HEK293T (cell line): ENCODE data around the gene TBC1D22A.
"Not testable (repeated sequence)": the region's sequence is repeated elsewhere in the genome, so short reads cannot be mapped to it uniquely, and the experiment has no call there.

Experiments
- CTCF ChIA-PET: fragments of 350-600 bp; formaldehyde crosslinking; extraction: SDS; loops from one replicate; lab custom pipeline; 2021; ENCODE audit warnings: antibody characterized with exemption, inconsistent platforms; lab: Yijun Ruan, JAX
- POLR2A ChIA-PET: fragments of 350-600 bp; formaldehyde crosslinking; extraction: SDS; loops from one replicate; lab custom pipeline; 2020; ENCODE audit warnings: antibody characterized with exemption, inconsistent platforms; lab: Yijun Ruan, JAX
- DNase-seq: peaks from one replicate; pipeline ENCODE4 v3.0.0; 2012; ENCODE audit warnings: mixed read lengths; ENCODE audit errors: extremely low spot score
- ARNT ChIP-seq: fragments of 450-650 bp; IDR thresholded peaks from 2 replicates; pipeline ENCODE4 v1.6.1; 2017; ENCODE audit warnings: mild to moderate bottlenecking
- BHLHE40 ChIP-seq: fragments of 450-650 bp; IDR thresholded peaks from 2 replicates; pipeline ENCODE4 v1.6.1; 2016; ENCODE audit warnings: mild to moderate bottlenecking, moderate library complexity, borderline replicate concordance
- CTBP1 ChIP-seq: fragments of 450-650 bp; IDR thresholded peaks from 2 replicates; pipeline ENCODE4 v1.6.1; 2016; ENCODE audit warnings: borderline replicate concordance
- ELF4 ChIP-seq: fragments of 450-650 bp; IDR thresholded peaks from 2 replicates; pipeline ENCODE4 v1.6.1; 2017; ENCODE audit warnings: antibody characterized with exemption
- FOXA1 ChIP-seq: fragments of 450-650 bp; IDR thresholded peaks from 2 replicates; pipeline ENCODE4 v1.6.1; 2016; ENCODE audit warnings: mild to moderate bottlenecking
- FOXK2 ChIP-seq: fragments of 450-650 bp; IDR thresholded peaks from 2 replicates; pipeline ENCODE4 v1.6.1; 2016; ENCODE audit warnings: mild to moderate bottlenecking
- FOXM1 ChIP-seq: fragments of 450-650 bp; IDR thresholded peaks from 2 replicates; pipeline ENCODE4 v1.6.1; 2017; ENCODE audit warnings: mild to moderate bottlenecking, borderline replicate concordance
- HDGF ChIP-seq: fragments of 450-650 bp; IDR thresholded peaks from 2 replicates; pipeline ENCODE4 v1.6.1; 2017; ENCODE audit warnings: antibody characterized with exemption, borderline replicate concordance
- L3MBTL2 ChIP-seq: fragments of 450-650 bp; conservative IDR thresholded peaks from 2 replicates; pipeline ENCODE4 v1.6.1; 2016; ENCODE audit warnings: mild to moderate bottlenecking
- LEF1 ChIP-seq: fragments of 450-650 bp; IDR thresholded peaks from 2 replicates; pipeline ENCODE4 v1.6.1; 2017; ENCODE audit warnings: mild to moderate bottlenecking, borderline replicate concordance
- NFRKB ChIP-seq: fragments of 450-650 bp; IDR thresholded peaks from 2 replicates; pipeline ENCODE4 v1.6.1; 2016; ENCODE audit warnings: mild to moderate bottlenecking, moderate library complexity
- PKNOX1 ChIP-seq: fragments of 450-650 bp; IDR thresholded peaks from 2 replicates; pipeline ENCODE4 v1.6.1; 2016
- SP1 ChIP-seq: fragments of 450-650 bp; IDR thresholded peaks from 2 replicates; pipeline ENCODE4 v1.6.1; 2017
- SUZ12 ChIP-seq: fragments of 450-650 bp; IDR thresholded peaks from 2 replicates; pipeline ENCODE4 v1.6.1; 2016; ENCODE audit warnings: mild to moderate bottlenecking
- TARDBP ChIP-seq: fragments of 450-650 bp; IDR thresholded peaks from 2 replicates; pipeline ENCODE4 v1.6.1; 2016
- ZNF384 ChIP-seq: fragments of 450-650 bp; IDR thresholded peaks from 2 replicates; pipeline ENCODE4 v1.6.1; 2016

TBC1D22A gene

GRCh38 chr22:47046411-47047065 is 284.1 kb downstream of the TBC1D22A start:
- ChIA-PET POLR2A (no interaction called here), CTCF (no interaction called here)
- no peak for TF ChIP-seq L3MBTL2
- TF ChIP-seq ELF4, result no peak
- no peak for DNase-seq

GRCh38 chr22:47047321-47048122 is 285.1 kb downstream of the TBC1D22A start:
- TF ChIP-seq CTBP1, result no peak
- no peak for TF ChIP-seq L3MBTL2
- no peak for TF ChIP-seq SUZ12
- TF ChIP-seq ARNT, result no peak
- TF ChIP-seq ELF4, result no peak
- no peak for TF ChIP-seq TARDBP
- TF ChIP-seq PKNOX1, result no peak
- POLR2A ChIA-PET, result no interaction called here
- CTCF ChIA-PET, result no interaction called here
- DNase-seq, result no peak

- DNase-seq, result no peak
- TF ChIP-seq SP1 (no peak), FOXM1 (no peak), FOXA1 (no peak), CTBP1 (no peak), L3MBTL2 (no peak), SUZ12 (no peak), ARNT (no peak)
- POLR2A ChIA-PET, result no interaction called here
- CTCF ChIA-PET, result no interaction called here
Measured at GRCh38 chr22:47048123-47049077, 285.9 kb downstream of the TBC1D22A start.

GRCh38 chr22:47049078-47049624 is 286.7 kb downstream of the TBC1D22A start:
- POLR2A ChIA-PET, result no interaction called here
- CTCF ChIA-PET, result interaction anchor here (0.5 kb wide), 1 partner anchor 13 kb away, joined by 5 read pairs; no protein-coding TSS in a partner anchor
- no peak for TF ChIP-seq CTBP1
- no peak for TF ChIP-seq BHLHE40
- TF ChIP-seq ELF4, result no peak
- no peak for TF ChIP-seq L3MBTL2
- no peak for TF ChIP-seq LEF1
- no peak for TF ChIP-seq HDGF
- TF ChIP-seq PKNOX1, result no peak
- no peak for TF ChIP-seq SP1
- no peak for TF ChIP-seq ZNF384
- TF ChIP-seq FOXA1, result no peak
- TF ChIP-seq SUZ12, result no peak
- no peak for TF ChIP-seq ARNT
- TF ChIP-seq FOXK2, result no peak
- no peak for TF ChIP-seq NFRKB
- no peak for TF ChIP-seq TARDBP
- TF ChIP-seq FOXM1, result no peak
- no peak for DNase-seq

- DNase-seq, POLR2A ChIA-PET: not testable (repeated sequence)
- CTCF ChIA-PET, result interaction anchor here (0.5 to 0.6 kb wide), 2 partner anchors 12 to 106 kb away, joined by 3 to 5 read pairs; no protein-coding TSS in a partner anchor
Measured at GRCh38 chr22:47049736-47050400, 287.4 kb downstream of the TBC1D22A start.

- POLR2A ChIA-PET, result no interaction called here
- no peak for DNase-seq
- TF ChIP-seq FOXA1 (no peak), TARDBP (no peak), FOXK2 (no peak)
- CTCF ChIA-PET, result no interaction called here
Measured at GRCh38 chr22:47050401-47051051, 288.1 kb downstream of the TBC1D22A start.
